SU-DHL-6 (cell line): Measurements from ENCODE around the gene ANKRD23.
"Not testable (repeated sequence)": the region's sequence is repeated elsewhere in the genome, so short reads cannot be mapped to it uniquely, and the experiment has no call there.

Experiments used
- H2AFZ ChIP-seq: fragments of 200-600 bp; sonication (generic); 2 replicates; pipeline ENCODE4 v1.6.1; 2014; ENCODE audit warnings: low read depth, mild to moderate bottlenecking, moderate library complexity, mixed read lengths, antibody characterized with exemption, low read length; ENCODE audit not compliant: severe bottlenecking
- H3F3A ChIP-seq: fragments of 200-600 bp; shearing (Covaris generic); 2 replicates; pipeline ENCODE4 v1.6.0; 2016; ENCODE audit warnings: antibody characterized with exemption, mild to moderate bottlenecking; ENCODE audit not compliant: insufficient read depth
- H3K27ac ChIP-seq: fragments of 200-600 bp; sonication (generic); 2 replicates; pipeline ENCODE4 v1.5.1; 2016; ENCODE audit warnings: low read depth, mild to moderate bottlenecking, low read length, moderate library complexity, mixed read lengths
- H3K27me3 ChIP-seq: fragments of 200-600 bp; sonication (generic), shearing (Covaris generic); 2 replicates; pipeline ENCODE4 v1.6.0; 2014; ENCODE audit warnings: mild to moderate bottlenecking, low read length
- H3K36me3 ChIP-seq: fragments of 200-600 bp; sonication (generic); 2 replicates; pipeline ENCODE4 v1.6.1; 2014; ENCODE audit warnings: mild to moderate bottlenecking, low read length, mixed read lengths
- H3K4me2 ChIP-seq: fragments of 300-600, 200-600 bp; shearing (Covaris generic), sonication (generic); 2 replicates; pipeline ENCODE4 v1.6.0; 2014; ENCODE audit warnings: low read length, low read depth, mild to moderate bottlenecking; ENCODE audit not compliant: poor library complexity, severe bottlenecking
- H3K4me3 ChIP-seq: fragments of 200-600 bp; sonication (generic); 2 replicates; pipeline ENCODE4 v1.5.1; 2014; ENCODE audit warnings: antibody characterized with exemption, low read length, mild to moderate bottlenecking, mixed read lengths; ENCODE audit not compliant: insufficient read depth, poor library complexity, severe bottlenecking
- H3K79me2 ChIP-seq: fragments of 200-600 bp; sonication (generic); 2 replicates; pipeline ENCODE4 v1.6.1; 2014; ENCODE audit warnings: mild to moderate bottlenecking, low read length, moderate library complexity; ENCODE audit not compliant: insufficient read depth
- H3K9ac ChIP-seq: fragments of 200-600 bp; sonication (generic); 2 replicates; pipeline ENCODE4 v1.7.0; 2014; ENCODE audit warnings: mild to moderate bottlenecking, low read length
- H3K9me2 ChIP-seq: fragments of 200-600 bp; sonication (generic); replicated peaks from 2 replicates; pipeline ENCODE4 v1.6.1; 2014; ENCODE audit warnings: low read length; ENCODE audit not compliant: insufficient read depth
- H3K9me3 ChIP-seq: fragments of 200-600 bp; sonication (generic); 2 replicates; pipeline ENCODE4 v1.6.1; 2014; ENCODE audit warnings: low read length, mixed read lengths; ENCODE audit not compliant: insufficient read depth
- H4K20me1 ChIP-seq: fragments of 200-600 bp; sonication (generic); 2 replicates; pipeline ENCODE4 v1.6.1; 2014; ENCODE audit warnings: low read depth, mild to moderate bottlenecking, antibody characterized with exemption, low read length, moderate library complexity, mixed read lengths
- CTCF ChIP-seq: fragments of 200-600 bp; sonication (generic); IDR thresholded peaks from one replicate; pipeline ENCODE4 v1.5.1; 2017; ENCODE audit warnings: antibody characterized with exemption, mild to moderate bottlenecking, low read length, moderate library complexity; ENCODE audit not compliant: insufficient read depth, poor library complexity, severe bottlenecking
- EZH2phosphoT487 ChIP-seq: fragments of 200-600 bp; sonication (generic), shearing (Covaris generic); conservative IDR thresholded peaks from 2 replicates; pipeline ENCODE4 v1.6.1; 2018; ENCODE audit warnings: mild to moderate bottlenecking, antibody characterized with exemption, low read length, moderate library complexity, mixed read lengths

The ANKRD23 gene

DNA sequence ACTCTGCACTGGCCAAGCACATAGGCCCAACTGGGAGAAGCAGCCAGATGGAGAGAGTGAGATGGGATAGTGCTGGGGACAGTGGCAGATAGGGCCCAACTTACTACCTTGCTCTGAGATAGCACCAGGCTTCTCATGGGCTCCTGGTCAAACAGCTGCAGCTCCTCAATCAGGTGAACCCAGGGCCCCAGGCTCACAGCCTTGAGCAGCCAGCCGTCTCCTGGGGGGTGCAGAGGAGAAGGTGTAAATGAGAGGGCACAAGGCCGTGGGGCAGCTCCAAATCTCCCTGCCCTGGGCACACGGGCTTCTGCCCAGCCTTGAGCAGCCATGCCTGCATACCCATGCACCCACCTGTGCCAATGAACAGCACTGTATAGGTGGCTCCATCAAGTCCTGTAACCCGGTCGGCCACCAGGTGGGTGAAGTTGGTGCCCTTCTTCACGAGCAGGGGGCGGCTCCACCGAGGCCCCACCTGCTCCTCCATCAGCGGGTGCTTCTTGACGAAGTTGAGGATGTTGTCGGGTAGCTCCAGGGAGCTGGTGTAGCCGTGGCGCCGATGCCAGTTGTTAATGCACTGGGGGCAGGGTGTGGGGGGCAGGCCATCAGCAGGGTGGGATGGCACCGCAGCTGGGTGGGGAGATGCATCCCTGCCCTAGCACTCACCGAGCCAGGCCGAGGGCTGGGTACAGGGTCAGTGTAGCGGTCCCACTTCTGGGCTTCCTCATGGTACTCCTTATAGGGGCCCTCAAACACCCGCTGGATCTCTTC lies 19.9 kb upstream of the ANKRD23 start:
- H3F3A ChIP-seq = no peaks in the 10 kb centered on the region
- no peaks in the 10 kb centered on the region for H3K27me3 ChIP-seq
- H3K27ac ChIP-seq = no peak overlapping the region
- no peak overlapping the region for H3K4me3 ChIP-seq
- TF ChIP-seq EZH2phosphoT487 (no peak), CTCF (no peak)
- H2AFZ ChIP-seq = no peak overlapping the region
- no peak overlapping the region for H3K9ac ChIP-seq
- H3K9me3 ChIP-seq = no peaks in the 10 kb centered on the region
- no peaks in the 10 kb centered on the region for H3K36me3 ChIP-seq
- H4K20me1 ChIP-seq = no peaks in the 10 kb centered on the region
- no peaks in the 10 kb centered on the region for H3K79me2 ChIP-seq
- H3K4me2 ChIP-seq = no peak overlapping the region
- H3K9me2 ChIP-seq = no peaks in the 10 kb centered on the region

- not testable (repeated sequence) for H3K36me3 ChIP-seq, H2AFZ ChIP-seq
Measured at GRCh38 chr2:96863056-96863455, 19.2 kb upstream of the ANKRD23 start.

DNA sequence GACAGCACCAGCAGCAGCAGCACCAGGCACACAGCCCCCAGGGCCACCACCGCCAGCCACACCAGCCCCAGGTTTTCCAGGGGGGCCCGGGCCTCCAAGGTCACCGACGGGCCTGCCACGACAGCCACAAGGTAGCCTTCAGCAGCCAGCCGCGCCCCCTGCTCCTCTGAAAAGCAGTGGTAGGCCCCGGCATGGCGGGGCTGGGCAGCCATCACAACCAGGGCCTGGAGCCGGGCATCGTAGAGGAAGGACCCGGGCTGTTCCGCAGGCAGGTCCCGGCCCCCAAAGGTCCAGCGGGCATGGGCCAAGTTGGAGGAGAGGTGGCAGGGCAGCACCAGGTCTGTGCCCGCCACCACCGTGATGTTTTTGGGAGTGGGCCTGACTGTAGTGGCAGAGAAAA lies 17.3 kb upstream of the ANKRD23 start:
- no peaks in the 10 kb centered on the region for H3F3A ChIP-seq
- no peaks in the 10 kb centered on the region for H3K9me2 ChIP-seq
- TF ChIP-seq EZH2phosphoT487 (no peak), CTCF (no peak)
- peaks cover 6% of the 10 kb centered on the region; the same call in 1 of the 2 replicates for H3K79me2 ChIP-seq
- H3K27ac ChIP-seq = no peak overlapping the region
- no peak overlapping the region for H3K4me2 ChIP-seq
- no peak overlapping the region for H3K4me3 ChIP-seq
- no peaks in the 10 kb centered on the region for H3K9me3 ChIP-seq
- H2AFZ ChIP-seq = no peak overlapping the region
- no peaks in the 10 kb centered on the region for H3K27me3 ChIP-seq
- H4K20me1 ChIP-seq = no peaks in the 10 kb centered on the region
- no peaks in the 10 kb centered on the region for H3K36me3 ChIP-seq
- no peak overlapping the region for H3K9ac ChIP-seq

More at GRCh38 chr2:96863056-96863455, 19.2 kb upstream of the ANKRD23 start:
- H3K79me2 ChIP-seq, H3F3A ChIP-seq, H3K4me3 ChIP-seq, H3K9me2 ChIP-seq, H3K4me2 ChIP-seq, H4K20me1 ChIP-seq, H3K9ac ChIP-seq, H3K9me3 ChIP-seq, H3K27ac ChIP-seq, H3K27me3 ChIP-seq: not testable (repeated sequence)
